Right lobe of liver (tissue), 6 donors: Measurements from ENCODE around the gene VAPB. TPM values are rescaled to one million over a fixed set of nuclear protein-coding genes. Genes with fewer than 3 reads are reported as not detected.

Experiments
- ATAC-seq, 4 donors: fragments of 200-7000 bp; cut with Tn5 transposase; one replicate each; pipeline ENCODE4 v1.9.1; 2020; ENCODE audit warnings: mild to moderate bottlenecking in 4 of 4, moderate library complexity in 4 of 4
- DNase-seq, 3 donors: peaks; one replicate each; pipeline ENCODE4 v3.0.0-alpha.2; 2020
- H3K27ac ChIP-seq, 3 donors: fragments of 200-600 bp; one replicate each; pipeline ENCODE4 v1.8.0; 2022
- H3K27me3 ChIP-seq, 2 donors: fragments of 200-600 bp; one replicate each; pipeline ENCODE4 v1.8.0; 2022
- H3K36me3 ChIP-seq, 4 donors: fragments of 200-600 bp; sonication (generic) in 1 of 4; one replicate each; pipeline versions ENCODE4 v1.5.1 to v1.8.0; 2017 to 2022; ENCODE audit warnings: control low read depth in 1 of 4
- H3K4me1 ChIP-seq, 4 donors: fragments of 200-600 bp; sonication (generic) in 1 of 4; one replicate each; pipeline versions ENCODE4 v1.5.1 to v1.8.0; 2017 to 2022; ENCODE audit warnings: control low read depth in 1 of 4
- H3K4me3 ChIP-seq, 3 donors: fragments of 200-600 bp; one replicate each; pipeline ENCODE4 v1.8.0; 2022
- H3K9me3 ChIP-seq, 4 donors: fragments of 200-600 bp; sonication (generic) in 1 of 4; one replicate each; pipeline versions ENCODE4 v1.5.1 to v1.8.0; 2017 to 2022; ENCODE audit warnings: control low read depth in 1 of 4
- CTCF ChIP-seq, 4 donors: fragments of 200-600 bp in 3 of 4; fragments of 450-650 bp in 1 of 4; IDR thresholded peaks; one replicate each; pipeline versions ENCODE4 v1.5.1 to v1.8.0; 2016 to 2022; ENCODE audit warnings: antibody characterized with exemption in 4 of 4, mild to moderate bottlenecking in 2 of 4
- POLR2A ChIP-seq: fragments of 450-650 bp; IDR thresholded peaks from one replicate; pipeline ENCODE4 v1.6.1; 2017; ENCODE audit warnings: antibody characterized with exemption, mild to moderate bottlenecking
- WGBS: methylation state at CpG from one replicate; pipeline ENCODE4 v1.1.6; 2018; ENCODE audit warnings: low coverage, low lambda C conversion rate; ENCODE audit not compliant: insufficient coverage; ENCODE audit errors: missing lambda C conversion rate; 5-methylcytosine and 5-hydroxymethylcytosine counted together
- intact Hi-C, 2 donors: fragments of 100-400 bp; cut with DNase I; formaldehyde crosslinking; loops; one replicate each; pipeline versions ENCODE4 v1.11.2 to v1.14.1; 2022
- total RNA-seq, 6 experiments: library from RNA; depleted of rRNA in 2 of 6; stranded (reverse); fragments of >200 nt in 2 of 6; fragmentation: NEBNext Ultra II Directional in 3 of 6; extraction: Animal tissue kit (Norgen Biotek cat#: 25700) in 3 of 6; gene quantifications; one replicate each; pipeline versions ENCODE4 v1.1.0 to v1.2.4, GENCODE V29; 2016 to 2023
- donor health status: DM: no; HTN: yes; CAD: no.
- donor health status: DM: no; HTN: no; CAD: no.
- donor health status: DM: no; HTN: no; CAD: no.
- donor health status: DM: no; HTN: yes; CAD: no.
- donor health status: DM: no; HTN: yes; CAD: no.

The VAPB gene
- total RNA-seq, 6 experiments from 2014 or later = 17.5 to 42.9 (median 31.4) TPM

- DNase-seq (no peak), ATAC-seq (no peak)
- no peak overlapping the region for H3K4me3 ChIP-seq
- intact Hi-C loops = no loop called here
- H3K4me1 ChIP-seq = peaks cover 0 to 22% (median 10%) of the 10 kb centered on the region in 4 donors
- H3K9me3 ChIP-seq = no peaks in the 10 kb centered on the region
- H3K27ac ChIP-seq = peak overlapping the region in 2 of 3 donors; percentile 4 to 15
- peaks cover 0 to 18% (median 2%) of the 10 kb centered on the region in 4 donors for H3K36me3 ChIP-seq
- no peak for TF ChIP-seq POLR2A
- TF ChIP-seq CTCF (IDR thresholded peaks at IDR 0.05) = no peak
- H3K27me3 ChIP-seq = no peaks in the 10 kb centered on the region
- 70% methylated on average over 5 of the region's 5 CpGs for WGBS
Observed at GRCh38 chr20:58438970-58439808, 50.2 kb downstream of the VAPB start.

- no peaks in the 10 kb centered on the region for H3K27me3 ChIP-seq
- TF ChIP-seq POLR2A (no peak), CTCF (IDR thresholded peaks at IDR 0.05) (no peak)
- intact Hi-C loops = no loop called here
- peaks cover 0 to 28% (median 2%) of the 10 kb centered on the region in 4 donors for H3K36me3 ChIP-seq
- ATAC-seq (peak in 3 of 4 donors; percentile 8 to 37 (median 14)), DNase-seq (no peak)
- 84% methylated on average over 3 of the region's 5 CpGs for WGBS
- peak overlapping the region in 1 of 3 donors; percentile 7 for H3K27ac ChIP-seq
- no peak overlapping the region for H3K4me3 ChIP-seq
- H3K4me1 ChIP-seq = peaks cover 0 to 22% (median 10%) of the 10 kb centered on the region in 4 donors
- H3K9me3 ChIP-seq = no peaks in the 10 kb centered on the region
Observed at GRCh38 chr20:58440021-58440767, 51.2 kb downstream of the VAPB start.

- ATAC-seq (no peak), DNase-seq (no peak)
- H3K4me1 ChIP-seq = peaks cover 0 to 20% (median 8%) of the 10 kb centered on the region in 4 donors
- no peaks in the 10 kb centered on the region for H3K27me3 ChIP-seq
- H3K9me3 ChIP-seq = no peaks in the 10 kb centered on the region
- H3K4me3 ChIP-seq = no peak overlapping the region
- H3K27ac ChIP-seq = no peak overlapping the region
- TF ChIP-seq POLR2A = no peak
- no peak for TF ChIP-seq CTCF (IDR thresholded peaks at IDR 0.05)
- intact Hi-C loops = no loop called here
- H3K36me3 ChIP-seq = peaks cover 0 to 30% (median 2%) of the 10 kb centered on the region in 4 donors
Observed at GRCh38 chr20:58441723-58442122, 52.7 kb downstream of the VAPB start.

GRCh38 chr20:58444746-58445255, 55.8 kb downstream of the VAPB start:
- H3K4me1 ChIP-seq = no peaks in the 10 kb centered on the region
- TF ChIP-seq POLR2A (no peak), CTCF (IDR thresholded peaks at IDR 0.05) (no peak)
- no peaks in the 10 kb centered on the region for H3K9me3 ChIP-seq
- no peaks in the 10 kb centered on the region for H3K27me3 ChIP-seq
- intact Hi-C loops = no loop called here
- DNase-seq = no peak
- ATAC-seq = peak in 1 of 4 donors; percentile 9
- 94% methylated on average over 5 of the region's 5 CpGs for WGBS
- H3K27ac ChIP-seq = no peak overlapping the region
- H3K4me3 ChIP-seq = no peak overlapping the region
- H3K36me3 ChIP-seq = peaks cover 0 to 38% (median 2%) of the 10 kb centered on the region in 4 donors
